ENCODE measurements around the gene FABP1.

The FABP1 gene

DNA sequence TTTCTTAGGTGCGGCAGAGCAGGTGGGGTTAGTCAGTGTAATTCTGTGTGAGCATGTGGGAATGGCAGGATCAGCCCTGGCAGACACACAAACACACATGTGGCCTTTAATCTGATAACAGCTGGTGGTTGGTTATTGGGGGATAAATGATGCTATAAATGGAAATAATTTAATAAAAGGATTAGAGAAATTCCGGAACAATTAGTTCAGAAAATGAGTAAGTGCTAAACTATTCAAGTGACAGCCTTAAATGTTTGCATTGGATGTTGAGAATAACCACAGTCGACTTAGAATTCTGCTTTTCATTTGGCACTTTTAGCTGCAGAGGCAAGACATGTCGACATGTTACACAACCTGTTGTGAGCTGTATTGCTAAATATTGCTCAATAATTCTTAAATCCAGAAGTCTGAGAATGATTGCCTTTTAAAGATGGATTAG, 53.0 kb downstream of the FABP1 start:
- DNase-seq, result no peak

DNA sequence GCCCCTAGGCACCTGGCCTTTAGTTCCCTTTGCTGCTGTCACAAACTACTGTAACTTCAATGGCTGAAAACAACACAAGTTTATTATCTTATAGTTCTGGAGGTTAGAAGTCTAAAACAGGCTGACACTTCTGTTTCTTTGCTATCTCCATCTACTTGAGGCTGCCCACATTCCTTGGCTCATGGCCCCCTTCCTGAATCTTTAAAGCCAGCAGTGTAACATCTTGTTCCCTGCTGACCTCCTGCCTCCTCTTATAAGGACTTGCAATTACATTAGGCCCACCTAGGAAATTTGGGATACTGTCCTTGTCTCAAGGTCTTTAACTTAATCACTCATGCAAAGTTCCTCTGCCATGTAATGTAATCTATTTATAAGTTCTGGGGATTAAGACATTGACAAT, 53.7 kb downstream of the FABP1 start:
- no peak for DNase-seq
